Lung (tissue), 13 donors: ENCODE measurements around the gene ARHGEF4. TPM values are rescaled to one million over a fixed set of nuclear protein-coding genes. Genes with fewer than 3 reads are reported as not detected.
A peak's percentile ranks its signal among the peaks of the same experiment; 100 is the strongest.

ENCODE experiments used
- ATAC-seq: fragments of 200-7000 bp; cut with Tn5 transposase; one replicate; pipeline ENCODE4 v1.9.1; 2020; ENCODE audit warnings: moderate number of reproducible peaks; ENCODE audit not compliant: insufficient read depth, low FRiP score
- DNase-seq, 3 donors: peaks; one replicate each; pipeline ENCODE4 v3.0.0-alpha.2; 2013 to 2017
- H3K27ac ChIP-seq, 2 donors: one replicate each; pipeline ENCODE4 v1.5.1; 2013; ENCODE audit warnings: mild to moderate bottlenecking in 2 of 2, moderate library complexity in 2 of 2, control low read depth in 1 of 2, inconsistent platforms in 1 of 2, low read depth in 1 of 2, low read length in 1 of 2
- H3K27me3 ChIP-seq, 3 donors: one replicate each; pipeline ENCODE4 v1.5.1; 2013; ENCODE audit warnings: low read length in 2 of 3; ENCODE audit not compliant: control insufficient read depth in 3 of 3, insufficient read depth in 3 of 3
- H3K36me3 ChIP-seq, 4 donors: one replicate each; pipeline ENCODE4 v1.5.1; 2013; ENCODE audit warnings: low read length in 4 of 4, mild to moderate bottlenecking in 1 of 4, moderate library complexity in 1 of 4; ENCODE audit not compliant: control insufficient read depth in 4 of 4, insufficient read depth in 4 of 4
- H3K4me1 ChIP-seq, 5 donors: one replicate each; pipeline ENCODE4 v1.5.1; 2013; ENCODE audit warnings: low read length in 5 of 5, mild to moderate bottlenecking in 2 of 5, moderate library complexity in 1 of 5; ENCODE audit not compliant: control insufficient read depth in 5 of 5, insufficient read depth in 5 of 5
- H3K4me3 ChIP-seq: one replicate; pipeline ENCODE4 v1.5.1; 2013; ENCODE audit warnings: mild to moderate bottlenecking, control low read depth, moderate library complexity
- H3K9ac ChIP-seq, 2 donors: one replicate each; pipeline ENCODE4 v1.5.1; 2013; ENCODE audit warnings: low read length in 2 of 2, control low read depth in 1 of 2; ENCODE audit not compliant: insufficient read depth in 1 of 2
- H3K9me3 ChIP-seq, 4 donors: one replicate each; pipeline ENCODE4 v1.5.1; 2013; ENCODE audit warnings: low read length in 3 of 4, mild to moderate bottlenecking in 1 of 4, moderate library complexity in 1 of 4; ENCODE audit not compliant: control insufficient read depth in 4 of 4, insufficient read depth in 3 of 4
- WGBS, 2 donors: extraction: QIAGEN DNeasy Blood & Tissue Kit; methylation state at CpG; one replicate each; pipeline ENCODE4 v1.1.7; 2013; 5-methylcytosine and 5-hydroxymethylcytosine counted together
- polyA plus RNA-seq, 2 donors: library from polyadenylated mRNA; stranded (reverse); fragments of 200-250 nt; gene quantifications; one replicate each; pipeline ENCODE4 v1.2.1, GENCODE V29; 2013
- small RNA-seq: library from RNA; depleted of rRNA; stranded (forward); fragments of <200 nt; gene quantifications from one replicate; pipeline ENCODE3, GENCODE V24; 2014; ENCODE audit warnings: low replicate concordance
- total RNA-seq, 2 donors: library from RNA; depleted of rRNA in 1 of 2; stranded (reverse); fragments of >200 nt in 1 of 2; gene quantifications; one replicate each; pipeline ENCODE4 v1.2.1, GENCODE V29; 2014 to 2021
- TF ChIP-seq, protein P1 (sequence below): IDR thresholded peaks from 2 replicates; pipeline ENCODE4 v1.5.1; 2012; ENCODE audit warnings: mild to moderate bottlenecking; ENCODE audit errors: control extremely low read depth, extremely low read depth
- donor health status: control.
- donor health status: control.
- donor health status: Bipolar disorder and iron deficiency.
- donor health status: healthy.
- donor health status: DM: yes; HTN: yes; CAD: no.

ARHGEF4 gene
- total and polyA plus RNA-seq, 4 donors, result 1.8 to 15.9 (median 6.9) TPM

DNA sequence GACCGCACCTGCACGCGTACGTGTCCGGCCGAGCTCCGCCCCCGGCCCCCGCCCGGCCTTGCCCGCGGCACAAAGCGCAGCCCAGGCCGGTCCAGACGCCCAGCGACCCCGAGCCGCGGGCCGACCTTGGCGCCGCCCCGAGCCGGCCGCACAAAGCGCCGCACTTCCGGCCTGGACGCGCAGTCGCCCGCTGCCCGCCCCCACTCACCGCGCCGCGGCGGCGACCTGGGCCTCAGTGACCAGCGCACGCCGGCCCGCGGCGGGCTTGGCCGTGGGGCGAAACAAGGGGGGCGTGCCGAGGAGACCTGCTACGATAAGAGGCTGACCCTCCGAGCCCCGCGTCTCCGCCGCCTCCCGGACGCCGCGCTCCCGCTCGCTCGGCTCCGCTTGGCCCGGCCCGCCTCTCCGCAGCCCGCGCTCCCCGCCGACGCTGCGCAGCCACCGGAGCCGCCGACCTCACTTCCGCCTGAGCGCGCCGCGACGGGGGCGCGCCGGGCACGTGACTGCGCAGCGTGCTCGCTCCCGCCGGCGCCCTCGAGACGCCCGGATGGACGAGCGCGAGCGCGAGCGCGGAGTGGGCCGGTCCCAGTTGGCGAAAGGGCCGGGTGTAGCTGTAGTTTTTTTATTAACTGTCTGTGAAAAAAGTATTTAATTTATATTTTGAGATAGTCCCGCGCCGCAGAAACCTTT is 256.4 kb downstream of the ARHGEF4 start, which contains the start of gene FAM168B:
FAM168B (minus strand) TSS at position 455 of the 690 bp plus-strand sequence. CDS start 10,814 bp downstream, outside the sequence.
- ATAC-seq (peak; percentile 97), DNase-seq (peak; percentile 92 to 97 (median 94))
- Histone ChIP-seq H3K27me3 (no peaks in the 10 kb centered on the region), H3K36me3 (peaks cover 0 to 3% (median 2%) of the 10 kb centered on the region in 4 donors), H3K9me3 (no peaks in the 10 kb centered on the region), H3K9ac (peak within 1 kb of the TSS; percentile 86), H3K4me1 (peaks cover 0 to 15% (median 3%) of the 10 kb centered on the region in 5 donors), H3K27ac (peak within 1 kb of the TSS; percentile 99), H3K4me3 (peak within 1 kb of the TSS; percentile 96)
- WGBS, 2 donors, result 0% methylated on average over 92 to 107 of the region's 107 CpGs
- TF ChIP-seq, protein P1, sequence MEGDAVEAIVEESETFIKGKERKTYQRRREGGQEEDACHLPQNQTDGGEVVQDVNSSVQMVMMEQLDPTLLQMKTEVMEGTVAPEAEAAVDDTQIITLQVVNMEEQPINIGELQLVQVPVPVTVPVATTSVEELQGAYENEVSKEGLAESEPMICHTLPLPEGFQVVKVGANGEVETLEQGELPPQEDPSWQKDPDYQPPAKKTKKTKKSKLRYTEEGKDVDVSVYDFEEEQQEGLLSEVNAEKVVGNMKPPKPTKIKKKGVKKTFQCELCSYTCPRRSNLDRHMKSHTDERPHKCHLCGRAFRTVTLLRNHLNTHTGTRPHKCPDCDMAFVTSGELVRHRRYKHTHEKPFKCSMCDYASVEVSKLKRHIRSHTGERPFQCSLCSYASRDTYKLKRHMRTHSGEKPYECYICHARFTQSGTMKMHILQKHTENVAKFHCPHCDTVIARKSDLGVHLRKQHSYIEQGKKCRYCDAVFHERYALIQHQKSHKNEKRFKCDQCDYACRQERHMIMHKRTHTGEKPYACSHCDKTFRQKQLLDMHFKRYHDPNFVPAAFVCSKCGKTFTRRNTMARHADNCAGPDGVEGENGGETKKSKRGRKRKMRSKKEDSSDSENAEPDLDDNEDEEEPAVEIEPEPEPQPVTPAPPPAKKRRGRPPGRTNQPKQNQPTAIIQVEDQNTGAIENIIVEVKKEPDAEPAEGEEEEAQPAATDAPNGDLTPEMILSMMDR, result no peak

DNA sequence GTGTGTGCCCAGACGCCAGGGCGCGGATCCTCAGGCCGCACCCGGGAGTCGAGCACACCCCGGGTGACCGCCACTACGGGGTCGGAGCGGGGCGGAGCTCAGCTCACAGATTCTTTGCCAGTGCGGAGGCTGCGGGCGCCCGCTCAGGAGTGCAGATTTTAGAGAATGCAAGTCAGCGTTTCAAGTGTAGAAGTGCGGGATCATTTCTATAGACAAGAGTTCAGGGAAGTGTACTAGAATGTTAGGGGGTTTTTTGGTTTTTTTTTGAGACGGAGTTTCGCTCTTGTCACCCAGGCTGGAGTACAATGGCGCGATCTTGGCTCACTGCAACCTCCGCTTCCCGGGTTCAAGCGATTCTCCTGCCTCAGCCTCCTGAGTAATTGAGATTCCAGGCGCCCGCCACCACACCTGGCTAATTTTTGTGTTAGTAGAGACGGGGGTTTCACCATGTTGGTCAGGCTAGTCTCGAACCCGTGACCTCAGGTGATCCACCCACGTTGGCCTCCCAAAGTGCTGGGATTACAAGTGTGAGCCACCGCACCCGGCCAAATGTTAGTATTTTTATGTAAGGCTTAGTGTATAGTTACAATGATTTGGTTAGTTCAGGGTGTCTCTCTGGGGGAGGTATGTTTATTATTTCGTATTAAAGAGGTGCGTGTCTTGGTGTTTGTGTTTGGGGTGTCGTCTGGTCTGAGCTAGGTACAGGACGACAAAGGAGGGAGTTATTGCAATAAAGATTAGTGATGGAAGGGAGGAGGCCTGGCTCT is 257.2 kb downstream of the ARHGEF4 start:
- Histone ChIP-seq H3K4me1 (peaks cover 0 to 15% (median 3%) of the 10 kb centered on the region in 5 donors), H3K9me3 (no peaks in the 10 kb centered on the region), H3K4me3 (peak overlapping the region; percentile 56), H3K36me3 (no peaks in the 10 kb centered on the region), H3K9ac (peak overlapping the region; percentile 55 to 86), H3K27me3 (no peaks in the 10 kb centered on the region), H3K27ac (peak overlapping the region; percentile 99)
- DNase-seq (peak in 2 of 3 donors; percentile 2 to 6), ATAC-seq (peak; percentile 71)
- WGBS, 2 donors, result 7 to 10% methylated on average over 37 of the region's 37 CpGs
- TF ChIP-seq, protein P1, result no peak

DNA sequence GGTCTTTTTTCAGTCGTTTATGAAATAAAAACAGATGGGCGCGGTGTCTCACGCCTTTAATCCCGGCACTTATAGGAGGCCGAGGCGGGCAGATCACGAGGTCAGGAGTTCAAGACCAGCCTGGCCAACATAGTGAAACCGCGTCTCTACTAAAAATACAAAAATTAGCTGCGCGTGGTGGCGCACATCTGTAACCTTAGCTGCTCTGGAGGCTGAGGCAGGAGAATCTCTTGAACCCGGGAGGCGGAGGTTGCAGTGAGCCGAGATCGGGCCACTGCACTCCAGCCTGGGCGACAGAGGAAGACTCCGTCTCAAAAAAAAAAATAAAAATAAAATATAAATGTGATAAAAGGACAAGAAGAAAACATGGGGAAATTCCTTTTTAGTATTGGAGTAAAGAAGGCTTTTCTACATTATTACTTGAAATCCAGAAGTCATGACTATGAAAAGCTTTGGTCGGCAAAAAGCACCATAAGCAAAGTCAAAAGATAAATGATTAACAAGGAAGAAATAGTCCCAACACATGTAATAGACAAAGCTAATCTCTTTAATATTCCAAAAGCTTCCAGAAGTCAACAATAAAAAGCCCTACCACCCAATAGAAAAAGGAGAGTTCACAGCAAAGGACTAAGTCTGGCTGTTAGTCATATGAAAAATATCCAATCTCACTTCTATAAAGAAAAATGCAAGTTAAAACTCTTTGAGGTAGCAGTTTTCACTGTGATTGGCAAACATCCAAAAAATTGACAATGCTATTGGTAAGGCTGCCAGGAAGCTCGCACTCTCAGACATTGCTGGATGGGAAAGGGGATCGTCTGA is 258.0 kb downstream of the ARHGEF4 start:
- peak overlapping the region in 1 of 2 donors; percentile 32 for H3K9ac ChIP-seq
- H3K27me3 ChIP-seq, result no peaks in the 10 kb centered on the region
- 78 to 88% methylated on average over 22 of the region's 22 CpGs for WGBS, 2 donors
- H3K4me1 ChIP-seq, result peaks cover 0 to 15% (median 3%) of the 10 kb centered on the region in 5 donors
- no peaks in the 10 kb centered on the region for H3K36me3 ChIP-seq
- no peak overlapping the region for H3K4me3 ChIP-seq
- TF ChIP-seq, protein P1, result no peak
- no peaks in the 10 kb centered on the region for H3K9me3 ChIP-seq
- DNase-seq (peak; percentile 22 to 53 (median 43)), ATAC-seq (no peak)
- peak overlapping the region in 1 of 2 donors; percentile 14 for H3K27ac ChIP-seq

Small RNAs within 50 kb of the gene (small RNA-seq; reads per million reads assigned to genes)
- gene RF00423, result not detected

Other genes starting within 250 kb of the ARHGEF4 start
- gene CFC1, start 237.3 kb upstream of the ARHGEF4 start, total RNA-seq, result 1 to 10 TPM in 1 of 2 donors, not detected in 1; 9.1 TPM
- 1 to 10 TPM in 1 of 2 donors, under 1 TPM in 1; 0.19 to 1.3 TPM for gene CFC1, start 237.3 kb upstream of the ARHGEF4 start, polyA plus RNA-seq
- gene POTEJ, start 225.5 kb upstream of the ARHGEF4 start, total RNA-seq, result 1 to 10 TPM in 1 of 2 donors, under 1 TPM in 1; 0.09 to 1.8 TPM
- not detected for gene POTEJ, start 225.5 kb upstream of the ARHGEF4 start, polyA plus RNA-seq
- not detected for gene GPR148, start 107.8 kb upstream of the ARHGEF4 start, total RNA-seq
- not detected for gene GPR148, start 107.8 kb upstream of the ARHGEF4 start, polyA plus RNA-seq
- gene AMER3, start 81.4 kb upstream of the ARHGEF4 start, total RNA-seq, result under 1 TPM; 0.09 to 0.74 TPM
- not detected for gene AMER3, start 81.4 kb upstream of the ARHGEF4 start, polyA plus RNA-seq